ENCODE results near the gene UBE2G2.

The UBE2G2 gene

DNA sequence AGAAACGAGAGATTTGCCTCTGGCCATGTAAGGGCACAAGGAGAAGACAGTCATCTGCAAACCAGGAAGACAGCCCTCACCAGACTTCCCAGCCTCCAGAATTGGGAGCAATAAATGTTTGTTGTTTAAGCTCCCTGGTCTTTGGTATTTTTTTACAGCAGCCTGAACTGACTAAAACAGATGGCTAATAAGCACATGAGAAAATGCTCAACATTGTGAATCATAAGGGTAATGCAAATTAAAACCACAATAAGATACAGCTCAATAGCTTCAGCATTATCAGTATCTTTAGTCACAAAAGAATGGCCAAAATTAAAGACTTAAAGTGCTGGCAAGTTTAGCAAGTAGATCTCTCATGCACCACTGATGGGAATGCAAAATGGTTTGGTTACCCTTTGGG lies 11.7 kb downstream of the UBE2G2 start:
- H2AFZ ChIP-seq (ENCODE audit: low read length, unreplicated experiment), result no peak overlapping the region
- H3K27me3 ChIP-seq (ENCODE audit: insufficient read depth, low read length), result no peaks in the 10 kb centered on the region
- no peak overlapping the region for H3K4me3 ChIP-seq (ENCODE audit: low read depth, low read length)
- H3K79me2 ChIP-seq (ENCODE audit: control insufficient read depth, insufficient read depth, low read length, unreplicated experiment), result peaks cover 85% of the 10 kb centered on the region
- H3K36me3 ChIP-seq (ENCODE audit: insufficient read depth, low read length), result peaks cover 7% of the 10 kb centered on the region; the same call in 1 of the 2 replicates
- peaks cover 13% of the 10 kb centered on the region for H3K4me1 ChIP-seq (ENCODE audit: control insufficient read depth, insufficient read depth, low read length, unreplicated experiment)
- H3K27ac ChIP-seq (ENCODE audit: low read depth, low read length), result no peak overlapping the region

- Histone ChIP-seq H3K4me3 (ENCODE audit: low read depth, low read length) (no peak overlapping the region), H3K27me3 (ENCODE audit: insufficient read depth, low read length) (no peaks in the 10 kb centered on the region), H2AFZ (ENCODE audit: low read length, unreplicated experiment) (no peak overlapping the region), H3K79me2 (ENCODE audit: control insufficient read depth, insufficient read depth, low read length, unreplicated experiment) (peaks cover 77% of the 10 kb centered on the region), H3K4me1 (ENCODE audit: control insufficient read depth, insufficient read depth, low read length, unreplicated experiment) (peaks cover 7% of the 10 kb centered on the region), H3K36me3 (ENCODE audit: insufficient read depth, low read length) (peaks cover 4% of the 10 kb centered on the region; the same call in 1 of the 2 replicates), H3K27ac (ENCODE audit: low read depth, low read length) (no peak overlapping the region)
These were observed 15.8 kb downstream of the UBE2G2 start for GRCh38 chr21:44785620-44786335.

GRCh38 chr21:44784810-44785209 lies 16.8 kb downstream of the UBE2G2 start:
- no peak overlapping the region for H2AFZ ChIP-seq (ENCODE audit: low read length, unreplicated experiment)
- H3K79me2 ChIP-seq (ENCODE audit: control insufficient read depth, insufficient read depth, low read length, unreplicated experiment), result peaks cover 75% of the 10 kb centered on the region
- peaks cover 8% of the 10 kb centered on the region; the same call in 1 of the 2 replicates for H3K36me3 ChIP-seq (ENCODE audit: insufficient read depth, low read length)
- H3K4me3 ChIP-seq (ENCODE audit: low read depth, low read length), result no peak overlapping the region
- no peaks in the 10 kb centered on the region for H3K27me3 ChIP-seq (ENCODE audit: insufficient read depth, low read length)
- H3K27ac ChIP-seq (ENCODE audit: low read depth, low read length), result no peak overlapping the region
- H3K4me1 ChIP-seq (ENCODE audit: control insufficient read depth, insufficient read depth, low read length, unreplicated experiment), result peaks cover 7% of the 10 kb centered on the region

DNA sequence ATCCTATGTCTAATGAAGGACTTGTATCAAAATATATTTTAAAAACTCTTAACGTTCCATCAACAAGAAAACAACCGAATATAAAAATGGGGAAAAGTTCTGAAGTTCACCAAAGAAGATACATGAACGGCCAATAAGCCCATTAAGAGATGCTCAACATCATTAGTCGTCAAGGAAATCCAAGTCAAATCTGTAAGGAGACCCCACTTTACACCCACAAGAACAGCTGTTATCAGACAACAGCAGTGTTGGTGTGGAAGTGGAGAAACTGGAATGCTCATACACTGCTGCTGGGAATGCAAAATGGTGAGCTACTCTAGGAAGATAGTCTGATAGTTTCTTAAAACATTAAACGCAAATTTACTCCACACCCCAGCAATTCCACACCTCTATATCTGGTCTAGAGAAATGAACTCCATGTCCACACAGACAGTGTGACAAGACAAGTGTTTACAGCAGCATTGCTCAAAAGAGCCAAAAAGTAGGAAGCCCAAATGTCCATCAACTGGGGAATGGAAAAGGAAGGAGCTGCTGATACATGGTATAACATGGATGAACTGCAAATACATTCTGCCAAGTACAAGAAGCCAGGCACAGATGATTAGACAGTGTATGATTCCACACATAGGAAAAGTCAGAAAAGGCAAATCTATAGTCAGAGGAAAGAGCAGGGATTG lies 18.5 kb downstream of the UBE2G2 start:
- Histone ChIP-seq H3K79me2 (ENCODE audit: control insufficient read depth, insufficient read depth, low read length, unreplicated experiment) (peaks cover 76% of the 10 kb centered on the region), H3K36me3 (ENCODE audit: insufficient read depth, low read length) (peaks cover 10% of the 10 kb centered on the region; the same call in 1 of the 2 replicates), H2AFZ (ENCODE audit: low read length, unreplicated experiment) (no peak overlapping the region), H3K27ac (ENCODE audit: low read depth, low read length) (no peak overlapping the region), H3K27me3 (ENCODE audit: insufficient read depth, low read length) (no peaks in the 10 kb centered on the region), H3K4me3 (ENCODE audit: low read depth, low read length) (no peak overlapping the region), H3K4me1 (ENCODE audit: control insufficient read depth, insufficient read depth, low read length, unreplicated experiment) (peaks cover 7% of the 10 kb centered on the region)

DNA sequence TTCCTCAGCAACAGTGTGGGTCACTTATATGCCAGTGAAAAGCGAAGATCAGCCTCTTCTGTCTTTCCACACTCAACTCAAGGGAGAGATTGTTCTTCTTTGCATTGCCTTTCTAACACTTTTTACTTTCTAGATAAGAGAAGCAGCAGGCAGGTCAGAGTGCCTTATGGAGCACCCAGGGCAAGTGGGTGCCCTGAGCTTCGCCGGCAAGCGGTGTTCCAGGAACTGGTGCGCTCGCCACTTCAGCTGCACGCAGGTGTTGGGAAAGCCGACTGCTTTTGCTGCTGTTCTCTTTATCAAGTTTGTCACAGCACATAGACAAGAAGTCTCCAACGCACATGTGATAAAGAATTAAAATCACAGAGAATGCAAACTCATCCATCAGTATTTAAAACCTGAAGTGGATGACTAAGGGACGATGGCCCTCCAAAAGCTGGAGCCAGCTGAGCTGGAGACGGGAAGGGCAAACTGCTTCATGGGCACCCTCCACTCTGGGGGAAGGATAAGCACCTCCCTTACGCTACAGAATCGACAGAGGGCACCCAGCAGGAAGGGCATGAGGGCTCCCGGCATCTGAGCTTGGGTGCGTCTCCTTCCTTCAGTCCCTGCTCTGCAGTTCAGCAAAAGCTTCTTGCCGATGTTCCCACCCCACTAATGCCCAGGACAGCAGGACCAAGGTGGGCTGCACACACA lies 20.7 kb downstream of the UBE2G2 start:
- Histone ChIP-seq H3K79me2 (ENCODE audit: control insufficient read depth, insufficient read depth, low read length, unreplicated experiment) (peaks cover 62% of the 10 kb centered on the region), H3K4me1 (ENCODE audit: control insufficient read depth, insufficient read depth, low read length, unreplicated experiment) (peaks cover 2% of the 10 kb centered on the region), H3K36me3 (ENCODE audit: insufficient read depth, low read length) (peaks cover 14% of the 10 kb centered on the region; the same call in 1 of the 2 replicates), H2AFZ (ENCODE audit: low read length, unreplicated experiment) (no peak overlapping the region), H3K4me3 (ENCODE audit: low read depth, low read length) (no peak overlapping the region), H3K27ac (ENCODE audit: low read depth, low read length) (no peak overlapping the region), H3K27me3 (ENCODE audit: insufficient read depth, low read length) (no peaks in the 10 kb centered on the region)

DNA sequence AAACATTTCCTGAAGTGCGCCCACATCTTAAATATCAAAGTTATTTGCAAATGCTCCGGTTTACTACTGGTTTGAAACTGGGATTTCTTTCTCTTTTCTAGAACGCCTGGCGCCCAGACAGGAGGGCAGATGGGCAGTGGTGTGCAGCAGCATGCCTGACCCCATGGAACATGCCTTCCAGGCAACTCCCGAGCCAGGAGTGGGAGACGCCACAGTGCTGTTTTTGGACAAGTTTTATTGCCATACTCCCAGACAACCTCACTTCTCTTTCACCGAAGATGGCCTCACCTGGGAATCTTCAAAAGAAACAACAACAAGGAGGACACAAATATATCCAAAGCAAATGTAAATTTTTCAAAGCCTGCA lies 21.5 kb downstream of the UBE2G2 start:
- Histone ChIP-seq H3K27me3 (ENCODE audit: insufficient read depth, low read length) (no peaks in the 10 kb centered on the region), H2AFZ (ENCODE audit: low read length, unreplicated experiment) (no peak overlapping the region), H3K27ac (ENCODE audit: low read depth, low read length) (no peak overlapping the region), H3K79me2 (ENCODE audit: control insufficient read depth, insufficient read depth, low read length, unreplicated experiment) (peaks cover 55% of the 10 kb centered on the region), H3K36me3 (ENCODE audit: insufficient read depth, low read length) (peaks cover 20% of the 10 kb centered on the region), H3K4me1 (ENCODE audit: control insufficient read depth, insufficient read depth, low read length, unreplicated experiment) (no peaks in the 10 kb centered on the region), H3K4me3 (ENCODE audit: low read depth, low read length) (no peak overlapping the region)

- Histone ChIP-seq H3K4me1 (ENCODE audit: control insufficient read depth, insufficient read depth, low read length, unreplicated experiment) (no peaks in the 10 kb centered on the region), H3K36me3 (ENCODE audit: insufficient read depth, low read length) (peaks cover 20% of the 10 kb centered on the region), H3K27me3 (ENCODE audit: insufficient read depth, low read length) (no peaks in the 10 kb centered on the region), H3K27ac (ENCODE audit: low read depth, low read length) (no peak overlapping the region), H3K79me2 (ENCODE audit: control insufficient read depth, insufficient read depth, low read length, unreplicated experiment) (peaks cover 50% of the 10 kb centered on the region), H3K4me3 (ENCODE audit: low read depth, low read length) (no peak overlapping the region), H2AFZ (ENCODE audit: low read length, unreplicated experiment) (no peak overlapping the region)
These were observed 22.0 kb downstream of the UBE2G2 start for GRCh38 chr21:44779417-44780136.

DNA sequence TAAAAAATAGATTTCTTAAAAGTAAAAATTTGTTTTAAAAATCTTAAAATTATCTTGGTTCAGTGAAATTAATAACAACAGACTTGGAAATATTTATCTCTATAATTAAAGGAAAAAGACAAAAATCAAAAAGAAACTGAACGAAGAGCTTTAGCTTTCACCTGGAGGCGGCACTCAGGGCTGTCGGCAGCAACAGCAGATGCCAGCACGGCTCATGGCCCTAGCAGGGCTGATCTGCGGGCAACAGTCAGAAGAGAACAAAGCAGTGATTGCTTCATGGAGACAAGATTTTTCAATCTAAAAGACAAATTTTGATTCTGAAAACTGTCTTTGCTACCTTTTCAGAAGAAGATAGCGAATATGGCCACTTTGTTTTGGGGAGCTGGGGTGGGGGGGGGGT lies 22.6 kb downstream of the UBE2G2 start:
- H3K4me1 ChIP-seq (ENCODE audit: control insufficient read depth, insufficient read depth, low read length, unreplicated experiment), result no peaks in the 10 kb centered on the region
- H3K27me3 ChIP-seq (ENCODE audit: insufficient read depth, low read length), result no peaks in the 10 kb centered on the region
- H3K79me2 ChIP-seq (ENCODE audit: control insufficient read depth, insufficient read depth, low read length, unreplicated experiment), result peaks cover 45% of the 10 kb centered on the region
- no peak overlapping the region for H3K4me3 ChIP-seq (ENCODE audit: low read depth, low read length)
- no peak overlapping the region for H3K27ac ChIP-seq (ENCODE audit: low read depth, low read length)
- no peak overlapping the region for H2AFZ ChIP-seq (ENCODE audit: low read length, unreplicated experiment)
- peaks cover 20% of the 10 kb centered on the region for H3K36me3 ChIP-seq (ENCODE audit: insufficient read depth, low read length)

DNA sequence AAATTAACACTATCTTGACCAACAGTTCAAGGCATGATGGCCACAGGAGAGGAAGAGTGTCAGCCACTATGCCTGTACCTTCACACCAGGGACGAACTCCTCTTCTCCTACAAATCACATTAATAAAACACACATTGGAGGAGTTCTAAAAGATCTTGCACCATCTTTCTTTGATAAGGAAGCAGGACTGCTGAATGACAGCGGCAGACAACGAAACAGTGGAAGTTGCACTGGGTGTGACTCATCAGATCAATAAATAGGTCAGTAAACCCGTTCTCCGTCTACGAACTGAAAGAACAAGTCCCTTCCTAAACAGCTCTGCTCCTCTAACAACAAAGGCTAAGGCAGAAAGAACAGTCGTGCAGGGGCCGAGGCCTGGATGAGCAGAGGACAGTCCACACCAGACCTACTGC lies 23.1 kb downstream of the UBE2G2 start:
- Histone ChIP-seq H3K4me1 (ENCODE audit: control insufficient read depth, insufficient read depth, low read length, unreplicated experiment) (no peaks in the 10 kb centered on the region), H2AFZ (ENCODE audit: low read length, unreplicated experiment) (no peak overlapping the region), H3K36me3 (ENCODE audit: insufficient read depth, low read length) (peaks cover 20% of the 10 kb centered on the region), H3K27me3 (ENCODE audit: insufficient read depth, low read length) (no peaks in the 10 kb centered on the region), H3K4me3 (ENCODE audit: low read depth, low read length) (no peak overlapping the region), H3K27ac (ENCODE audit: low read depth, low read length) (no peak overlapping the region), H3K79me2 (ENCODE audit: control insufficient read depth, insufficient read depth, low read length, unreplicated experiment) (peaks cover 44% of the 10 kb centered on the region)

- H3K27me3 ChIP-seq (ENCODE audit: insufficient read depth, low read length), result no peaks in the 10 kb centered on the region
- no peak overlapping the region for H2AFZ ChIP-seq (ENCODE audit: low read length, unreplicated experiment)
- no peaks in the 10 kb centered on the region for H3K4me1 ChIP-seq (ENCODE audit: control insufficient read depth, insufficient read depth, low read length, unreplicated experiment)
- no peak overlapping the region for H3K4me3 ChIP-seq (ENCODE audit: low read depth, low read length)
- peaks cover 20% of the 10 kb centered on the region for H3K36me3 ChIP-seq (ENCODE audit: insufficient read depth, low read length)
- peaks cover 42% of the 10 kb centered on the region for H3K79me2 ChIP-seq (ENCODE audit: control insufficient read depth, insufficient read depth, low read length, unreplicated experiment)
- no peak overlapping the region for H3K27ac ChIP-seq (ENCODE audit: low read depth, low read length)
These were observed 23.5 kb downstream of the UBE2G2 start for GRCh38 chr21:44778094-44778493.
